HepG2 (cell line): ENCODE measurements around the gene MTMR4. TPM values are rescaled to one million over a fixed set of nuclear protein-coding genes. Genes with fewer than 3 reads are reported as not detected.

ENCODE experiments used
- CEBPG ChIP-seq: IDR thresholded peaks from 2 replicates; pipeline ENCODE4 v1.6.1; 2016
- DBP ChIP-seq: sonication (generic); formaldehyde crosslinking; IDR thresholded peaks from 2 replicates; pipeline ENCODE4 v1.4.0; 2020; ENCODE audit warnings: missing genetic modification reagents; ENCODE audit errors: not compliant biosample characterization
- GATAD2A ChIP-seq: IDR thresholded peaks from 2 replicates; pipeline ENCODE4 v1.6.1; 2016
- MED1 ChIP-seq: sonication (generic); formaldehyde crosslinking; IDR thresholded peaks from 2 replicates; pipeline ENCODE4 v1.4.0; 2020; ENCODE audit warnings: missing genetic modification reagents
- MIER3 ChIP-seq: IDR thresholded peaks from 2 replicates; pipeline ENCODE4 v1.6.1; 2016; ENCODE audit warnings: missing compliant biosample characterization, borderline replicate concordance
- NBN ChIP-seq: fragments of 450-650 bp; conservative IDR thresholded peaks from 2 replicates; pipeline ENCODE4 v1.6.1; 2017
- NR1H2 ChIP-seq: sonication (generic); formaldehyde crosslinking; IDR thresholded peaks from 2 replicates; pipeline ENCODE4 v1.8.1; 2022; ENCODE audit warnings: low read depth, missing genetic modification reagents, borderline replicate concordance
- NR2C2 ChIP-seq: sonication (generic); formaldehyde crosslinking; IDR thresholded peaks from 2 replicates; pipeline ENCODE4 v1.4.0; 2020; ENCODE audit warnings: missing genetic modification reagents, mild to moderate bottlenecking, moderate library complexity, borderline replicate concordance
- PAWR ChIP-seq: sonication (generic); formaldehyde crosslinking; IDR thresholded peaks from 2 replicates; pipeline ENCODE4 v1.4.0; 2020; ENCODE audit warnings: missing genetic modification reagents, mild to moderate bottlenecking, borderline replicate concordance
- PHB2 ChIP-seq: fragments of 450-650 bp; IDR thresholded peaks from 2 replicates; pipeline ENCODE4 v1.6.1; 2018; ENCODE audit not compliant: partially characterized antibody
- SOX6 ChIP-seq, 2 experiments: fragments of 450-650 bp in 1 of 2; sonication (generic) in 1 of 2; formaldehyde crosslinking in 1 of 2; IDR thresholded peaks; 2 replicates each; pipeline versions ENCODE4 v1.4.0 to v1.6.1; 2017 to 2020; ENCODE audit warnings: antibody characterized with exemption in 1 of 2, mild to moderate bottlenecking in 1 of 2, missing genetic modification reagents in 1 of 2
- YEATS2 ChIP-seq: sonication (generic); formaldehyde crosslinking; IDR thresholded peaks from 2 replicates; pipeline ENCODE4 v1.4.0; 2020; ENCODE audit warnings: missing genetic modification reagents, borderline replicate concordance
- ZFP91 ChIP-seq: sonication (generic); formaldehyde crosslinking; IDR thresholded peaks from 2 replicates; pipeline ENCODE4 v1.9.0; 2022; ENCODE audit warnings: missing genetic modification reagents, mild to moderate bottlenecking, borderline replicate concordance
- ZGPAT ChIP-seq: IDR thresholded peaks from 2 replicates; pipeline ENCODE4 v1.6.1; 2016; ENCODE audit warnings: mild to moderate bottlenecking
- polyA plus RNA-seq, 8 experiments: library from polyadenylated mRNA; depleted of rRNA in 3 of 8; stranded (reverse) in 7 of 8; unstranded in 1 of 8; fragments of >200 nt; fragmentation: Illumina TruSeq in 4 of 8; extraction: Trizol in 4 of 8; gene quantifications; 2 replicates each; pipeline versions ENCODE4 v1.2.1 to v1.2.3, GENCODE V29; 2011 to 2016; ENCODE audit warnings: low read depth in 4 of 8, missing spikeins in 1 of 8, mixed read lengths in 1 of 8; ENCODE audit not compliant: insufficient read depth in 1 of 8
- total RNA-seq, 5 experiments: library from RNA; depleted of rRNA; stranded (reverse); fragments of >200 nt; fragmentation: Illumina TruSeq; extraction: Trizol; gene quantifications; 2 replicates each; pipeline ENCODE4 v1.2.3, GENCODE V29; 2016; ENCODE audit warnings: low read depth in 1 of 5
- TF ChIP-seq, protein P1 (sequence below): sonication (generic); formaldehyde crosslinking; IDR thresholded peaks from 2 replicates; pipeline ENCODE4 v1.4.0; 2020; ENCODE audit warnings: missing genetic modification reagents
- TF ChIP-seq, protein P2 (sequence below): IDR thresholded peaks from 2 replicates; pipeline ENCODE4 v1.6.1; 2016; ENCODE audit warnings: low read depth

The MTMR4 gene
- total and polyA plus RNA-seq, 2 of the 13 experiments (the other 11 are each of a cell fraction or from before 2014, with no cell fraction given), result 62.5 to 65.1 TPM

DNA sequence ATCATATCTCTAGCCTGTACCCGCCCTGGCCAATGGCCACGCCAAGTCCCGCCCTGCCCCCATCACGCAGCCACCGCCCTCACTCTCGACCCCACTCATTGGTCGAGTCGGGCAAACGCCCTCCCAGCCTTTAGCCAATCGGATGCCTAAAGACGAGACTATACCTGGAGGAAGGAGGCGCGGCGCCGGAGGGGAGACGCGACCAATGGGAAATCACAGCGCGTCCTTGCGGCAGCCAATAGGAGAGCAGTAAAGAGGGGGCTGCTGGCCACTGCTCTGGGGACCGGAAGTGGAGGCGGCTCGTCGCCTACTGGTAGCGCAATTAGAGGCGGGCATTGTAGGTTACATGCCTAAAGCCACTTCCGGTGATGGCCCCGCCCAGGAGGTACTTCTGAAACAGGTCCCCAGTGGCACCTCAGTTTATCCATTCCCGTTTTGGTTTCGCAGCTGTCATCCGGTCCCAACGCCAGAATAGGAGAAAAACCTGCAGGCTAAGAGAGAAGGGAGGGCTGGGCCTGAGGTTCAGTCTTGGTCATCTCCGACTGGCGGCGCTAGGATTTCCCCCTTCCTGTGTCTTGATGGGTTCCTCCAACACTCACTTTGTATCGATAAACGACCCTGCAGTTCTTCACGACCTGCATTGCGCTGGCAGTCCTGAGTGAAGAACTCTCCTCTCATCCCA is 3.6 kb upstream of the MTMR4 start (continued):
- TF ChIP-seq ZGPAT (CRISPR knock-in tag) (peak; percentile 72; the same call in 1 of the 2 replicates), GATAD2A (CRISPR knock-in tag) (no peak; the same call in 1 of the 2 replicates), NR2C2 (CRISPR knock-in tag) (peak; percentile 91), CEBPG (CRISPR knock-in tag) (peak; percentile 62), SOX6 (IDR thresholded peaks at IDR 0.05) (no peak), SOX6 (CRISPR knock-in tag; IDR thresholded peaks at IDR 0.05) (peak; percentile 18; the same call in 1 of the 2 replicates), YEATS2 (peak; percentile 95), MED1 (CRISPR knock-in tag) (no peak; the same call in 1 of the 2 replicates), PAWR (CRISPR knock-in tag) (0 out of 2 replicates have a peak, but pooled peaks have one; percentile 26), DBP (no peak), PHB2 (no peak), NBN (no peak), MIER3 (peak; percentile 50; the same call in 1 of the 2 replicates), ZFP91 (CRISPR knock-in tag) (peak; percentile 76; the same call in 1 of the 2 replicates), NR1H2 (peak; percentile 61; the same call in 1 of the 2 replicates)
- TF ChIP-seq, protein P1, sequence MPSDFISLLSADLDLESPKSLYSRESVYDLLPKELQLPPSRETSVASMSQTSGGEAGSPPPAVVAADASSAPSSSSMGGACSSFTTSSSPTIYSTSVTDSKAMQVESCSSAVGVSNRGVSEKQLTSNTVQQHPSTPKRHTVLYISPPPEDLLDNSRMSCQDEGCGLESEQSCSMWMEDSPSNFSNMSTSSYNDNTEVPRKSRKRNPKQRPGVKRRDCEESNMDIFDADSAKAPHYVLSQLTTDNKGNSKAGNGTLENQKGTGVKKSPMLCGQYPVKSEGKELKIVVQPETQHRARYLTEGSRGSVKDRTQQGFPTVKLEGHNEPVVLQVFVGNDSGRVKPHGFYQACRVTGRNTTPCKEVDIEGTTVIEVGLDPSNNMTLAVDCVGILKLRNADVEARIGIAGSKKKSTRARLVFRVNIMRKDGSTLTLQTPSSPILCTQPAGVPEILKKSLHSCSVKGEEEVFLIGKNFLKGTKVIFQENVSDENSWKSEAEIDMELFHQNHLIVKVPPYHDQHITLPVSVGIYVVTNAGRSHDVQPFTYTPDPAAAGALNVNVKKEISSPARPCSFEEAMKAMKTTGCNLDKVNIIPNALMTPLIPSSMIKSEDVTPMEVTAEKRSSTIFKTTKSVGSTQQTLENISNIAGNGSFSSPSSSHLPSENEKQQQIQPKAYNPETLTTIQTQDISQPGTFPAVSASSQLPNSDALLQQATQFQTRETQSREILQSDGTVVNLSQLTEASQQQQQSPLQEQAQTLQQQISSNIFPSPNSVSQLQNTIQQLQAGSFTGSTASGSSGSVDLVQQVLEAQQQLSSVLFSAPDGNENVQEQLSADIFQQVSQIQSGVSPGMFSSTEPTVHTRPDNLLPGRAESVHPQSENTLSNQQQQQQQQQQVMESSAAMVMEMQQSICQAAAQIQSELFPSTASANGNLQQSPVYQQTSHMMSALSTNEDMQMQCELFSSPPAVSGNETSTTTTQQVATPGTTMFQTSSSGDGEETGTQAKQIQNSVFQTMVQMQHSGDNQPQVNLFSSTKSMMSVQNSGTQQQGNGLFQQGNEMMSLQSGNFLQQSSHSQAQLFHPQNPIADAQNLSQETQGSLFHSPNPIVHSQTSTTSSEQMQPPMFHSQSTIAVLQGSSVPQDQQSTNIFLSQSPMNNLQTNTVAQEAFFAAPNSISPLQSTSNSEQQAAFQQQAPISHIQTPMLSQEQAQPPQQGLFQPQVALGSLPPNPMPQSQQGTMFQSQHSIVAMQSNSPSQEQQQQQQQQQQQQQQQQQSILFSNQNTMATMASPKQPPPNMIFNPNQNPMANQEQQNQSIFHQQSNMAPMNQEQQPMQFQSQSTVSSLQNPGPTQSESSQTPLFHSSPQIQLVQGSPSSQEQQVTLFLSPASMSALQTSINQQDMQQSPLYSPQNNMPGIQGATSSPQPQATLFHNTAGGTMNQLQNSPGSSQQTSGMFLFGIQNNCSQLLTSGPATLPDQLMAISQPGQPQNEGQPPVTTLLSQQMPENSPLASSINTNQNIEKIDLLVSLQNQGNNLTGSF (CRISPR knock-in tag), result 0 out of 2 replicates have a peak, but pooled peaks have one; percentile 62
- TF ChIP-seq, protein P2, sequence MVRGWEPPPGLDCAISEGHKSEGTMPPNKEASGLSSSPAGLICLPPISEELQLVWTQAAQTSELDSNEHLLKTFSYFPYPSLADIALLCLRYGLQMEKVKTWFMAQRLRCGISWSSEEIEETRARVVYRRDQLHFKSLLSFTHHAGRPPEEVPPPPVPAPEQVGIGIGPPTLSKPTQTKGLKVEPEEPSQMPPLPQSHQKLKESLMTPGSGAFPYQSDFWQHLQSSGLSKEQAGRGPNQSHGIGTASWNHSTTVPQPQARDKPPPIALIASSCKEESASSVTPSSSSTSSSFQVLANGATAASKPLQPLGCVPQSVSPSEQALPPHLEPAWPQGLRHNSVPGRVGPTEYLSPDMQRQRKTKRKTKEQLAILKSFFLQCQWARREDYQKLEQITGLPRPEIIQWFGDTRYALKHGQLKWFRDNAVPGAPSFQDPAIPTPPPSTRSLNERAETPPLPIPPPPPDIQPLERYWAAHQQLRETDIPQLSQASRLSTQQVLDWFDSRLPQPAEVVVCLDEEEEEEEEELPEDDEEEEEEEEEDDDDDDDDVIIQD (CRISPR knock-in tag), result peak; percentile 93
